ENCODE data around the gene TALDO1.

TALDO1 gene

GRCh38 chr11:792535-792821 is 45.2 kb downstream of the TALDO1 start:
- DNase-seq (ENCODE audit: low spot score in 2 of 2) (no peak), ATAC-seq (replicated peaks; ENCODE audit: extremely low read depth, poor library complexity, severe bottlenecking) (no peak)
- Mint-ChIP-seq H3K9me3 (no peaks in the 10 kb centered on the region), H3K4me3 (no peak overlapping the region), H3K36me3 (ENCODE audit: insufficient read depth) (peaks cover 19% of the 10 kb centered on the region), H3K27ac (ENCODE audit: low read depth) (no peak overlapping the region), H3K27me3 (no peaks in the 10 kb centered on the region), H3K4me1 (peaks cover 15% of the 10 kb centered on the region)

GRCh38 chr11:792873-793272 is 45.6 kb downstream of the TALDO1 start:
- ATAC-seq (replicated peaks; ENCODE audit: extremely low read depth, poor library complexity, severe bottlenecking) (no peak), DNase-seq (ENCODE audit: low spot score in 2 of 2) (no peak)
- Mint-ChIP-seq H3K4me3 (no peak overlapping the region), H3K27ac (ENCODE audit: low read depth) (no peak overlapping the region), H3K36me3 (ENCODE audit: insufficient read depth) (peaks cover 19% of the 10 kb centered on the region), H3K27me3 (no peaks in the 10 kb centered on the region), H3K9me3 (no peaks in the 10 kb centered on the region), H3K4me1 (peaks cover 15% of the 10 kb centered on the region)

GRCh38 chr11:793556-793955 is 46.3 kb downstream of the TALDO1 start:
- Mint-ChIP-seq H3K4me1 (peaks cover 15% of the 10 kb centered on the region), H3K4me3 (no peak overlapping the region), H3K9me3 (no peaks in the 10 kb centered on the region), H3K27me3 (no peaks in the 10 kb centered on the region), H3K36me3 (ENCODE audit: insufficient read depth) (peaks cover 19% of the 10 kb centered on the region), H3K27ac (ENCODE audit: low read depth) (no peak overlapping the region)
- no peak for ATAC-seq (replicated peaks; ENCODE audit: extremely low read depth, poor library complexity, severe bottlenecking)
- no peak for DNase-seq (ENCODE audit: low spot score in 2 of 2)

GRCh38 chr11:794013-794765 is 46.9 kb downstream of the TALDO1 start:
- H3K4me3 Mint-ChIP-seq: peak overlapping the region; percentile 91
- no peaks in the 10 kb centered on the region for H3K9me3 Mint-ChIP-seq
- no peaks in the 10 kb centered on the region for H3K27me3 Mint-ChIP-seq
- no peak for DNase-seq (ENCODE audit: low spot score in 2 of 2)
- no peak for ATAC-seq (replicated peaks; ENCODE audit: extremely low read depth, poor library complexity, severe bottlenecking)
- H3K4me1 Mint-ChIP-seq: peaks cover 15% of the 10 kb centered on the region
- H3K27ac Mint-ChIP-seq (ENCODE audit: low read depth): no peak overlapping the region
- peaks cover 21% of the 10 kb centered on the region for H3K36me3 Mint-ChIP-seq (ENCODE audit: insufficient read depth)

GRCh38 chr11:794766-795633 is 47.7 kb downstream of the TALDO1 start:
- Mint-ChIP-seq H3K4me3 (peak overlapping the region; percentile 91), H3K27me3 (no peaks in the 10 kb centered on the region), H3K27ac (ENCODE audit: low read depth) (peak overlapping the region; percentile 92), H3K36me3 (ENCODE audit: insufficient read depth) (peaks cover 21% of the 10 kb centered on the region), H3K4me1 (peaks cover 15% of the 10 kb centered on the region), H3K9me3 (no peaks in the 10 kb centered on the region)
- ATAC-seq (replicated peaks; ENCODE audit: extremely low read depth, poor library complexity, severe bottlenecking) (no peak), DNase-seq (ENCODE audit: low spot score in 2 of 2) (no peak)

GRCh38 chr11:795634-796564 is 48.6 kb downstream of the TALDO1 start:
- Mint-ChIP-seq H3K27me3 (no peaks in the 10 kb centered on the region), H3K9me3 (no peaks in the 10 kb centered on the region), H3K27ac (ENCODE audit: low read depth) (peak overlapping the region; percentile 92), H3K36me3 (ENCODE audit: insufficient read depth) (peaks cover 21% of the 10 kb centered on the region), H3K4me3 (peak overlapping the region; percentile 91), H3K4me1 (peaks cover 15% of the 10 kb centered on the region)
- ATAC-seq (replicated peaks; ENCODE audit: extremely low read depth, poor library complexity, severe bottlenecking) (peak; percentile 42), DNase-seq (ENCODE audit: low spot score in 2 of 2) (peak in 1 of 2 donors; percentile 52)

GRCh38 chr11:796565-797295 is 49.5 kb downstream of the TALDO1 start:
- DNase-seq (ENCODE audit: low spot score in 2 of 2): no peak
- Mint-ChIP-seq H3K9me3 (no peaks in the 10 kb centered on the region), H3K4me3 (peak overlapping the region; percentile 91), H3K27ac (ENCODE audit: low read depth) (peak overlapping the region; percentile 92), H3K36me3 (ENCODE audit: insufficient read depth) (peaks cover 19% of the 10 kb centered on the region), H3K4me1 (peaks cover 15% of the 10 kb centered on the region), H3K27me3 (no peaks in the 10 kb centered on the region)
- ATAC-seq (replicated peaks; ENCODE audit: extremely low read depth, poor library complexity, severe bottlenecking): no peak

GRCh38 chr11:797296-798092 is 50.2 kb downstream of the TALDO1 start:
- ATAC-seq (replicated peaks; ENCODE audit: extremely low read depth, poor library complexity, severe bottlenecking): peak; percentile 61
- Mint-ChIP-seq H3K4me3 (peak overlapping the region; percentile 91), H3K4me1 (peaks cover 15% of the 10 kb centered on the region), H3K27ac (ENCODE audit: low read depth) (peak overlapping the region; percentile 92), H3K27me3 (no peaks in the 10 kb centered on the region), H3K9me3 (no peaks in the 10 kb centered on the region), H3K36me3 (ENCODE audit: insufficient read depth) (peaks cover 17% of the 10 kb centered on the region)
- peak; percentile 56 to 76 for DNase-seq (ENCODE audit: low spot score in 2 of 2)

- DNase-seq (ENCODE audit: low spot score in 2 of 2): peak; percentile 77 to 81
- Mint-ChIP-seq H3K4me3 (peak within 1 kb of the TSS; percentile 91), H3K36me3 (ENCODE audit: insufficient read depth) (peaks cover 14% of the 10 kb centered on the region), H3K9me3 (no peaks in the 10 kb centered on the region), H3K27ac (ENCODE audit: low read depth) (peak within 1 kb of the TSS; percentile 92), H3K27me3 (no peaks in the 10 kb centered on the region), H3K4me1 (peaks cover 15% of the 10 kb centered on the region)
- peak; percentile 50 for ATAC-seq (replicated peaks; ENCODE audit: extremely low read depth, poor library complexity, severe bottlenecking)
Observed at GRCh38 chr11:798093-798713, 50.9 kb downstream of the TALDO1 start, which contains the start of gene SLC25A22. Gene SLC25A22 (minus strand): TSS chr11:798281. CDS start chr11:795006, 3,275 bp downstream.

- H3K27ac Mint-ChIP-seq (ENCODE audit: low read depth): no peak overlapping the region
- peaks cover 15% of the 10 kb centered on the region for H3K4me1 Mint-ChIP-seq
- H3K36me3 Mint-ChIP-seq (ENCODE audit: insufficient read depth): peaks cover 13% of the 10 kb centered on the region
- DNase-seq (ENCODE audit: low spot score in 2 of 2): no peak
- no peak for ATAC-seq (replicated peaks; ENCODE audit: extremely low read depth, poor library complexity, severe bottlenecking)
- H3K4me3 Mint-ChIP-seq: no peak overlapping the region
- no peaks in the 10 kb centered on the region for H3K9me3 Mint-ChIP-seq
- H3K27me3 Mint-ChIP-seq: no peaks in the 10 kb centered on the region
Observed at GRCh38 chr11:799641-800316, 52.5 kb downstream of the TALDO1 start.

All from central memory CD8-positive, alpha-beta T cell (primary cell).